ENCODE results near the gene LNX2.
A peak's percentile ranks its signal among the peaks of the same experiment; 100 is the strongest.

The LNX2 gene

GRCh38 chr13:27551562-27551961 lies 68.8 kb downstream of the LNX2 start:
- DNase-seq = no peak

- DNase-seq = peak in 1 of 3 experiments; percentile 13
Observed at GRCh38 chr13:27549406-27549981, 70.8 kb downstream of the LNX2 start.

DNA sequence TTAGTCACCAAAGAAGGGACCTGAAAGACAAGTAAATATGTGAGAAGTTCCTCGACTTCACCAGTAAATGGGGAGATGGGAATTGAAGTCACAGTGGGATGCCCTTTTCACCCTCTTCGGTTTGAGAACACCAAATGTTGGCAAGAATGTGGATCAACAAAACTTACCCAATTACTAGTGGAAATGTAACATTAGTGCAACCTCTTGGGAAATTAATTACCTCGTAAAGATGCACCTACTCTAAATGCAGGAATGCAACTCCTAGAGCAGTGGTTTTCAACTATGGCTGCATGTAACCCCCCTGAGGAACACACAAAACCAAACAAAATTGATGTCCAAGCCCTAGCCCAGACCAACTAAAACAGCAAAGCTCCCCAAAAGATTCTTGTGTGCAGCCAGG lies 78.1 kb downstream of the LNX2 start:
- no peak for DNase-seq

DNA sequence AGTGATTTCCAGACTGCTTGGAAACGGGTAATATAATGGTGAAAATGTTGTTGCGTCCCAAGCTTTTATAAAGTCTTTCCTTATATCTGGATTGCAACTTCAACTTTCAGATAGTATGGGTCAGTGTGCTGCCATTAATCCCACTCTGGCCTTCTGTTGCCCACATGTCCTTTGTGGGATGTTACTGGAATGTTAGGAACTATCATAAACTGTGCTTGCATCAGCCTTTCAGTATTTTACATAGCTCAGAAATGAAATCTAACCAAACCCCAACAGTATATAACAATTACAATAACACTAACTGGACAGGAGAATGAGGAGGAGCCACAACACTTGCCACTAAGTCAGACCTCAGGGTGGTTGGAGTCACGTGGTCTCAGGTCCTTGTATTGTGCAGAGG lies 78.9 kb downstream of the LNX2 start:
- no peak for DNase-seq

DNA sequence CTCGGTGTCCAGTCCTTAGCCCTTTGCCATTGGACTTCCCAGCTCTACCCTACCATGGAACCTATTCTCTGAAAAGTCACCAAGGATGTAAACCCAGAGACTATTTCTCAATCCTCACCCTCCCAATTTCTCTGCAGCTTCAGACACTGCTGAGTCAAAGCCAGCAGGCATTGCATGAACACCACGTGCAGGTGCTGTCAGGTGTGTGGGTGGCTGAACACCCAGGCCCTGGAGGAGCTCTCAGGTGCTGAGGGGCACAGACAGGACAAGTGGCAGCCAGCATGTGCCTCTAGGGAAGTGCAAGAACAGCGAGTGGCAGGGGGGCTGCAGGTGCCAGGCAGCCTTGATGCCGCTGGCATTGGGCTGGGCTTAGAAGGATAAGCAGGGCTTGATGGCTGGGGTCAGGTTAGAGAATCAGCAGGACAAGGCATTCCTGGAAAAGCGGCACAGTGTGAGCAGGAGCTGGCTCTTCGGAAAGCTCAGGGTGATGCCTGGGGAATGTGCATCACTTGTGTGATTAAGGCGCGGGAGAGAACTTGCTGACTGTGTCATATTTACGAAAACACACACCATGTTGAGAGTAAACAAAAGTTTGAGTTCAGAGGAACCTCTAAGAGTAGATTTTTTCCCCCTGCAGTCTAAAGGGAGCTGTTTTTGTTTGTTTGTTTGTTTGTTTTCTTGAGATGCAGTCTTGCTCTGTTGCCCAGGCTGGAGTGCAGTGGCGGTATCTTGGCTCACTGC lies 83.8 kb downstream of the LNX2 start:
- no peak for DNase-seq

DNA sequence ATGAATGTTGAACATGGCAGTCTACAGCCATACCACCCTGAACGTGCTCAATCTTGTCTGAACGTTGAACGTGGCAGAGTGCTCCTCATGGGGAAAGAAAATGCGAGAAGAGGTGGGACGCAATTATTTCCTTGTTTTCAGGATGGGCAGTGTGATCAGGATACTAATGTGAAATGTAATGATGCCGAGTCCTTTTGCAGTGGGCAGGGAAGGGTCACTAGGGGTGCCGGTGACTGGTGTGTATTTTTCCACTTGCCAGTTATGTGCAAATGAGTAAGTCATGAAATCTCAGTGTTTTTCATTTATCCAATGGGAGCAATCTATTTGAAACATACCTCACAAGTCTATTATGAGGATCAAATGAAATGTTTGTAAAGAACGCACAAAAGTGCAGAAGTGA lies 84.8 kb downstream of the LNX2 start:
- no peak for DNase-seq

DNA sequence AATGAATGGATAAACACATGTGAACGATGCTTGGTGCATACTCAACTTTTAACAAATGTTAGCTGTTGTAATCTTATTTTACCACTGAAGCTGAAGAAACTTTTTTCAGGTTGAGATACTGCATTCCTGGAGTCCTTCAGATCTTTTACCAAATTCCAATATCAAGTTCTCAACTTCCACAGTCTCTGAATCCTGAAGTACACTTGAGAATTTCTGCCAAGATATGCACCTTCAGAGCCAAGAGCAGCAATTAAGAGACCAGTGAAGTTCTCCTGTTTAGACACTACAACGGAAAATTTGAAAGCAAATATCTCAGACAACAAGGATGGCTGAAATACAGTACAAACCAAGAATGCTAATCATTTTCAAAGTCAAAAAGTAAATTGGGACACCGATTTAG lies 85.3 kb downstream of the LNX2 start:
- DNase-seq = no peak

- no peak for DNase-seq
Observed at GRCh38 chr13:27534108-27534980, 86.0 kb downstream of the LNX2 start.

GRCh38 chr13:27533155-27533643 lies 87.1 kb downstream of the LNX2 start:
- peak in 2 of 3 experiments; percentile 2 to 4 for DNase-seq

DNA sequence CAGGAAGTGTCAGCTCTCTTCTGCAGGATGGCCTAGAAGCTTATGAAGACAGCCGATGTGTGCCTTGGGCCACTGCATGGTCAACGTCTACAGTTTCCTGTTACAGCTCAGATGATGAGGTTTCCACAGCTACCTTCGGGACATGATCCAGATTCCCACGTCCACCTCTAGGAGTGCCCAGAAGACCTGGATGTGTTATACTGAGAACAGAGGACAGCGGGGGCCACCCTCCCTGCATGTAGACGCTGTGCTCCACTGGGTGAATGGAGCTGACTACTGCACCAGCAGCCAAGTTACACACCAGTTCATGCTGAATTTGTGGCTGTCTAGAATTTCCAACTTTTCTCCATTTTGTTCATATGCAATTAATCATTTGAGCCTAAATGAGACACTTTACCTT lies 91.4 kb downstream of the LNX2 start:
- DNase-seq = no peak

- no peak for DNase-seq
Observed at GRCh38 chr13:27526516-27526915, 93.8 kb downstream of the LNX2 start.

GRCh38 chr13:27524981-27525975 lies 95.1 kb downstream of the LNX2 start:
- no peak for DNase-seq

GRCh38 chr13:27523346-27524073 lies 96.8 kb downstream of the LNX2 start:
- no peak for DNase-seq

DNA sequence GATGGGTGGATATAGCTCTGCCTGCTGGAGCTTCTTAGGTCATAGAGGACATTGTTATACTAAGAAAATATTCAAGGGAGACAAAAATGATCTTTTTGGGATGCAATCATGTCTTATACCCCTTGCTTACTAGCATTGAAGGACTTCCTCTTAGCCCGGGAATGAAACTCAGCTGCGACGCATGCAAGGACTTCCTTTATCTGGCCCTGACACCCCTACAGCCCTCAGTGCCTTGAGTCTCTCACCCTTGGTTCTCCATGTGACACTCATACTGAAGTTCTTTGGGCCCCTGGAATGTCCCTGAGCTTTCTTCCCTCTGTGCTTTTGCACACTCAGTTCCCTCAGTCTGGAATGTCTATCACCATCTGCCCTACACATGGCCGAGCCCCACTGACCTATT lies 97.5 kb downstream of the LNX2 start:
- no peak for DNase-seq

DNA sequence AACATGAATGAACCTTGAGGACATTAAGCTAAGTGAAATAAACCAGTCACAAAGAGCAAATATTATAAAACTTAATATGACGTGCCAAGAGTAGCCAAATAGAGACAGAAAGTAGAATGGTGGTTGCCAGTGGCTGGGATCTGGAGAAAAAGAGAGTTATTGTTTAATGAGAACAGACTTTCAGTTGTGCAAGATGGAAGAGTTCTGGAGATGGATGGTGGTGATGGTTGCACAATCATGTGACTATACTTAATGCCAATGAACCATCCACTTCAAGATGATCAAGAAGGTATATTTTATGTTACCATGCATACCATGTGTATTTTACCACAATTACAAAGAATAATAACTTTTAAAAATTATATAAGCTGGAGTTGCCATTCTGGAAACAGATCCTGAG lies 104.2 kb downstream of the LNX2 start:
- no peak for DNase-seq

GRCh38 chr13:27510082-27510481 lies 110.2 kb downstream of the LNX2 start:
- no peak for DNase-seq

DNA sequence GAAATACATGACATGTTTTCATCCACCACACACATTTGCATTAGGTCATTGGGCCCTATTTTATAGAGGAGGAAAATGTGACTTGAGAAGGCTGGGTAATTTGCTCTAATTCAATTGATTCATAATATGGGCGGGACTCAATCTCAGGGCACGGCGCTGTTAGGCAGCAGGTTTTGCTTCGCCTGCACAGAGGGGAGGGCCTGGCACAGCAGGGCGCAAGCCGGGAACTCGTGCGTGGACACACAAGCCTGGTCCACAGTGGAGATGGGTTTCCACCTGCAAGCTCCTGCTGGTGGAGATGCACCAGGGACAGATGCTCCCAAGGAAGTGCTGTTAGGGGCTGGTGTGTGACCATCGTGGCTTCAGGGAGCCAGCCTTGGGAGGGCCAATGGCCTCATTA lies 111.5 kb downstream of the LNX2 start:
- DNase-seq = no peak

- DNase-seq = no peak
Observed at GRCh38 chr13:27505792-27506191, 114.5 kb downstream of the LNX2 start.

DNA sequence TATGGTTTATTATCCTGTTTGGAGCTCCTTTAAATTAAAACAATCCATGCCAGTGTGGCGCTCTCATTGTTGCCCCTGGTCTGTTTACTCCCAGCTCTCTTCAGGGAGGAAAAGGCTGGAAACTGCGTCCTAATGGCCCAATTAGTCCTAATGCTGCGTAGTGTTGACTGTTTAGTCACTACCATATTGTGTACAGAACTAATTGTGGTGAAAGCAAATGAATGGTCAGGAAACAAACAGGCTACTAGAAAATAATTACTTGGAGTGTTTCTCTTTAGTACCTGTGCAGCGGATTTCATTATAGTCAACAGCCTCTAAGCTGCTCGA lies 115.5 kb downstream of the LNX2 start:
- DNase-seq = peak in 2 of 3 experiments; percentile 70 to 95

DNA sequence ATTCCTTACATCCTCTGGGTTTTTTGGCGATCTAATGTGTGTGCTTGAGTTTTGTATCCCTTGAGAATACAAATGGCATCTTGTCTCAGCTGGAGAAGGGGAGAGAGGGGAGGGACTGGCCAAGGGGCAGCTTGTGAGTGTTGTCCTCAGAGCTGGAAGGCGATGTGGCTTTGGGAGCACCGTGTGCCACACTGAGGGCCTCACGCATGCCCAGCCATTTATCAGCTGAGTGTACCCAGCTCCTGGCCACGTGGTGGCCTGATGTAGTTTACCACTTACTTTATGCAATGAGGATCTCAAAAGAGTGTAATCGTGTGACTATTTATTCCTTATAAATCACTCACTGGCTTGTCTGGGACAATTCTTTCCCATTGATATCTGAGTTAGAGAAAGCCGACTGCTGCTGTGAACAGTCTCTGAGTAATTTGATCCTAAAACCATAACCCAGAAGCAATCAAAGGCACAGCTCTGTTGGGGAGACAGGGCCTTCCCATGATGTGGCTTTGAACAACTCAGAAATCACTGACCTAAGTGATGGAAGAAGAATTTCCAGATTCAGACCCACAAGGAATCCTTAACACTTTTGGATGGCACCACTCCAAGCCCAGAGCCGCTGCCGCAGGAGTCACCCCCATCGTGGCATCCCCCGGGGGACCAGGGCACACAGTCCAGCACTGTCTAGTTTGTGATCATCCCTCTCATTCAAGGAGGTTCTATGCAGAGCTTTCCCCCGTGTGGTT lies 116.0 kb downstream of the LNX2 start:
- DNase-seq = peak in 2 of 3 experiments; percentile 55 to 74
